HepG2 (cell line): Measurements from ENCODE around the gene RYR2. TPM values are rescaled to one million over a fixed set of nuclear protein-coding genes. Genes with fewer than 3 reads are reported as not detected.

Source experiments
- ATAC-seq: fragments of 200-7000 bp; cut with Tn5 transposase; 3 replicates; pipeline ENCODE4 v1.9.1; 2020; ENCODE audit warnings: mild to moderate bottlenecking, moderate library complexity
- BruUV-seq: library from RNA; stranded (reverse); fragments of 400-500 nt; replicated peaks from 2 replicates; lab custom pipeline; 2021; lab: Mats Ljungman, UMichigan
- CTCF ChIA-PET: fragments of 300-600 bp; formaldehyde crosslinking; extraction: SDS; loops from one replicate; lab custom pipeline; 2021; ENCODE audit warnings: low total read pairs, inconsistent platforms, low intra/inter-chr PET ratio; lab: Yijun Ruan, JAX
- POLR2A ChIA-PET: fragments of 350-600 bp; sonication (Branson Sonifier 250); formaldehyde crosslinking; loops from one replicate; lab custom pipeline; 2020; ENCODE audit warnings: antibody characterized with exemption, inconsistent platforms; lab: Yijun Ruan, JAX
- DNase-seq: peaks from one replicate; pipeline ENCODE4 v3.0.0-alpha.2; 2015; ENCODE audit warnings: low spot score
- FAIRE-seq: peaks from 3 replicates; lab custom pipeline; 2011; peaks lifted over from hg19 to GRCh38; lab: Jason Lieb, UNC
- H2AFZ ChIP-seq: one replicate; pipeline ENCODE4 v1.6.1; 2011; ENCODE audit warnings: low read length, inconsistent platforms
- H3K27ac ChIP-seq: fragments of 300-600 bp; 3 replicates; pipeline ENCODE4 v1.8.0; 2011; ENCODE audit warnings: mixed run types, mild to moderate bottlenecking, mixed read lengths, low read length, inconsistent platforms; ENCODE audit not compliant: insufficient read depth; ENCODE audit errors: extremely low read length
- H3K27me3 ChIP-seq, 2 experiments: fragments of 200-600 bp in 1 of 2; 2 replicates in 1 of 2; 3 replicates in 1 of 2; pipeline versions ENCODE4 v1.6.0 to v1.8.0; 2011; ENCODE audit warnings: low read length in 2 of 2, mild to moderate bottlenecking in 2 of 2, moderate library complexity in 2 of 2, inconsistent platforms in 1 of 2; ENCODE audit not compliant: insufficient read depth in 2 of 2, control insufficient read depth in 1 of 2
- H3K36me3 ChIP-seq, 2 experiments: fragments of 200-600 bp in 1 of 2; replicated peaks in 1 of 2; 2 replicates in 1 of 2; 3 replicates in 1 of 2; pipeline versions ENCODE4 v1.5.1 to v1.8.0; 2011; ENCODE audit warnings: low read length in 2 of 2, inconsistent platforms in 1 of 2; ENCODE audit not compliant: insufficient read depth in 2 of 2, control insufficient read depth in 1 of 2
- H3K4me1 ChIP-seq: 2 replicates; pipeline ENCODE4 v1.5.1; 2012; ENCODE audit warnings: low read length, inconsistent platforms; ENCODE audit not compliant: insufficient read depth
- H3K4me2 ChIP-seq: 2 replicates; pipeline ENCODE4 v1.6.0; 2011; ENCODE audit warnings: low read depth, low read length, inconsistent platforms
- H3K4me3 ChIP-seq, 3 experiments: fragments of 200-600 bp in 1 of 3; sonication (generic), shearing (Covaris generic) in 1 of 3; replicated peaks in 1 of 3; 2 replicates each; pipeline ENCODE4 v1.5.1; 2011 to 2016; ENCODE audit warnings: low read length in 3 of 3, inconsistent platforms in 2 of 3, low read depth in 2 of 3, mild to moderate bottlenecking in 2 of 3, control low read depth in 1 of 3, mixed read lengths in 1 of 3; ENCODE audit not compliant: insufficient read depth in 1 of 3
- H3K79me2 ChIP-seq: one replicate; pipeline ENCODE4 v1.6.1; 2011; ENCODE audit warnings: low read length, inconsistent platforms; ENCODE audit not compliant: insufficient read depth
- H3K9ac ChIP-seq: 2 replicates; pipeline ENCODE4 v1.6.0; 2011; ENCODE audit warnings: mild to moderate bottlenecking, low read depth, low read length, inconsistent platforms; ENCODE audit not compliant: insufficient read depth
- H3K9me3 ChIP-seq: 2 replicates; pipeline ENCODE4 v1.5.1; 2012; ENCODE audit warnings: mild to moderate bottlenecking, low read length
- H4K20me1 ChIP-seq: 2 replicates; pipeline ENCODE4 v1.6.0; 2011; ENCODE audit warnings: inconsistent platforms, mild to moderate bottlenecking, low read length, moderate library complexity; ENCODE audit not compliant: insufficient read depth
- AHR ChIP-seq: IDR thresholded peaks from 2 replicates; pipeline ENCODE4 v1.6.1; 2018; ENCODE audit warnings: missing genetic modification reagents, missing compliant biosample characterization
- GABPB1 ChIP-seq: IDR thresholded peaks from 2 replicates; pipeline ENCODE4 v1.6.1; 2016; ENCODE audit warnings: mild to moderate bottlenecking, missing genetic modification reagents, moderate library complexity, missing compliant biosample characterization
- MAFG ChIP-seq: sonication (generic); formaldehyde crosslinking; IDR thresholded peaks from 2 replicates; pipeline ENCODE4 v1.5.1; 2020; ENCODE audit warnings: mild to moderate bottlenecking, missing genetic modification reagents
- NCOA1 ChIP-seq: sonication (generic); formaldehyde crosslinking; IDR thresholded peaks from 2 replicates; pipeline ENCODE4 v1.9.0; 2021; ENCODE audit warnings: missing genetic modification reagents
- RAD21 ChIP-seq: fragments of 450-650 bp; formaldehyde crosslinking; IDR thresholded peaks from 2 replicates; pipeline ENCODE4 v1.5.0; 2020; ENCODE audit warnings: mild to moderate bottlenecking
- RARG ChIP-seq: sonication (generic); formaldehyde crosslinking; IDR thresholded peaks from 2 replicates; pipeline ENCODE4 v1.4.0; 2020; ENCODE audit warnings: low read depth, mild to moderate bottlenecking, missing genetic modification reagents
- SOX5 ChIP-seq: IDR thresholded peaks from 2 replicates; pipeline ENCODE4 v1.6.1; 2016; ENCODE audit warnings: borderline replicate concordance
- ZBTB21 ChIP-seq: sonication (generic); formaldehyde crosslinking; IDR thresholded peaks from 2 replicates; pipeline ENCODE4 v1.4.0; 2020; ENCODE audit warnings: missing genetic modification reagents
- ZBTB7A ChIP-seq: sonication (generic); formaldehyde crosslinking; IDR thresholded peaks from 2 replicates; pipeline ENCODE4 v1.8.0; 2022; ENCODE audit warnings: mild to moderate bottlenecking, missing genetic modification reagents
- ZC3H4 ChIP-seq: sonication (generic); formaldehyde crosslinking; IDR thresholded peaks from 2 replicates; pipeline ENCODE4 v1.4.0; 2020; ENCODE audit warnings: missing genetic modification reagents, borderline replicate concordance
- ZFP90 ChIP-seq: sonication (generic); formaldehyde crosslinking; IDR thresholded peaks from 2 replicates; pipeline ENCODE4 v1.8.0; 2022; ENCODE audit warnings: missing genetic modification reagents, mild to moderate bottlenecking, inconsistent platforms, borderline replicate concordance
- ZNF180 ChIP-seq: sonication (generic); formaldehyde crosslinking; IDR thresholded peaks from 2 replicates; pipeline ENCODE4 v1.4.0; 2020; ENCODE audit warnings: low read depth, missing genetic modification reagents, borderline replicate concordance
- ZNF557 ChIP-seq: sonication (generic); formaldehyde crosslinking; IDR thresholded peaks from 2 replicates; pipeline ENCODE4 v1.4.0; 2020; ENCODE audit warnings: missing genetic modification reagents
- ZNF558 ChIP-seq: sonication (generic); formaldehyde crosslinking; IDR thresholded peaks from 2 replicates; pipeline ENCODE4 v1.9.0; 2022; ENCODE audit warnings: mild to moderate bottlenecking, missing genetic modification reagents, borderline replicate concordance
- ZNF766 ChIP-seq: sonication (generic); formaldehyde crosslinking; IDR thresholded peaks from 2 replicates; pipeline ENCODE4 v1.5.0; 2020; ENCODE audit warnings: missing genetic modification reagents, borderline replicate concordance
- WGBS: methylation state at CpG from one replicate; pipeline ENCODE4 v1.1.6; 2017; ENCODE audit warnings: low lambda C conversion rate; 5-methylcytosine and 5-hydroxymethylcytosine counted together
- in situ Hi-C: cut with HindIII; loops from 2 replicates; pipeline ENCODE4 v1.10.0; 2017; ENCODE audit warnings: low pct_unique_long_range_greater_than_20kb; ENCODE audit not compliant: extremely low pct_ligation_motif_present
- intact Hi-C: fragments of 100-400 bp; cut with micrococcal nuclease; formaldehyde crosslinking; loops from one replicate; pipeline ENCODE4 v1.10.0; 2022; ENCODE audit not compliant: unreplicated experiment
- polyA plus RNA-seq, 8 experiments: library from polyadenylated mRNA; depleted of rRNA in 3 of 8; stranded (reverse) in 7 of 8; unstranded in 1 of 8; fragments of >200 nt; fragmentation: Illumina TruSeq in 4 of 8; extraction: Trizol in 4 of 8; gene quantifications; 2 replicates each; pipeline versions ENCODE4 v1.2.1 to v1.2.3, GENCODE V29; 2011 to 2016; ENCODE audit warnings: low read depth in 4 of 8, missing spikeins in 1 of 8, mixed read lengths in 1 of 8; ENCODE audit not compliant: insufficient read depth in 1 of 8
- total RNA-seq, 5 experiments: library from RNA; depleted of rRNA; stranded (reverse); fragments of >200 nt; fragmentation: Illumina TruSeq; extraction: Trizol; gene quantifications; 2 replicates each; pipeline ENCODE4 v1.2.3, GENCODE V29; 2016; ENCODE audit warnings: low read depth in 1 of 5
- TF ChIP-seq, protein P1 (sequence below): sonication (generic); formaldehyde crosslinking; IDR thresholded peaks from 2 replicates; pipeline ENCODE4 v1.5.0; 2020; ENCODE audit warnings: mild to moderate bottlenecking, missing genetic modification reagents, moderate library complexity
- TF ChIP-seq, protein P2 (sequence below): sonication (generic); formaldehyde crosslinking; IDR thresholded peaks from 2 replicates; pipeline ENCODE4 v1.8.1; 2023; ENCODE audit warnings: missing genetic modification reagents, mild to moderate bottlenecking, borderline replicate concordance
- TF ChIP-seq, protein P3 (sequence below): sonication (generic); formaldehyde crosslinking; IDR thresholded peaks from 2 replicates; pipeline ENCODE4 v1.4.0; 2020; ENCODE audit warnings: missing genetic modification reagents, borderline replicate concordance
- TF ChIP-seq, protein P4 (sequence below): sonication (generic); formaldehyde crosslinking; IDR thresholded peaks from 2 replicates; pipeline ENCODE4 v1.8.0; 2023; ENCODE audit warnings: mild to moderate bottlenecking, missing genetic modification reagents

The RYR2 gene
- total and polyA plus RNA-seq, 2 of the 13 experiments (the other 11 are each of a cell fraction or from before 2014, with no cell fraction given) = not detected

DNA sequence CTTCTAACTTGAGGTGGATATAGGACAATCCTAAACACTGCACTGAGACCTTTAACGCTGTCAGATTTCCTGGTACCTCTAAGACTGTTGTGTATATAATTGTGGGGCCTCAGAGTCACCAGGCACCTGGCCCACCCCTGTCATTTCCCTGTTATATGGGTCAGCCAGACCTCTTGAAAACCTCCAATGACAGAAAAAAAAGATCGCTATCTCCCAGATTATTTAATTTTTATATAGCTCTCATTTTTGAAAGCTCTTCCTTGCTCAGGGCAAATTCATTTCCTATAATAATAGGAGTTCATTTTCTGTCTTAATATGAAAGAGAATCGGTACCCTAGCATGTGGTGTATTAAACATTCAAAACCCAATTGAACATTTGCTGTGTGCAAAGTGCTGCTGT is 792.1 kb downstream of the RYR2 start:
- Histone ChIP-seq H3K4me1 (no peaks in the 10 kb centered on the region), H3K9me3 (no peaks in the 10 kb centered on the region; the same call in none of the 2 replicates), H3K27me3 (no peaks in the 10 kb centered on the region), H3K4me3 (no peak overlapping the region), H2AFZ (no peak overlapping the region), H3K4me2 (no peak overlapping the region), H3K27ac (no peak overlapping the region), H4K20me1 (no peaks in the 10 kb centered on the region), H3K36me3 (no peaks in the 10 kb centered on the region), H3K9ac (no peak overlapping the region), H3K79me2 (no peaks in the 10 kb centered on the region)
- in situ Hi-C loops = no loop called here
- WGBS = 20% methylated on average over 3 of the region's 3 CpGs
- POLR2A ChIA-PET = no interaction called here
- ATAC-seq (no peak), FAIRE-seq (no peak)
- no TSS peak for BruUV-seq
- TF ChIP-seq, protein P1, sequence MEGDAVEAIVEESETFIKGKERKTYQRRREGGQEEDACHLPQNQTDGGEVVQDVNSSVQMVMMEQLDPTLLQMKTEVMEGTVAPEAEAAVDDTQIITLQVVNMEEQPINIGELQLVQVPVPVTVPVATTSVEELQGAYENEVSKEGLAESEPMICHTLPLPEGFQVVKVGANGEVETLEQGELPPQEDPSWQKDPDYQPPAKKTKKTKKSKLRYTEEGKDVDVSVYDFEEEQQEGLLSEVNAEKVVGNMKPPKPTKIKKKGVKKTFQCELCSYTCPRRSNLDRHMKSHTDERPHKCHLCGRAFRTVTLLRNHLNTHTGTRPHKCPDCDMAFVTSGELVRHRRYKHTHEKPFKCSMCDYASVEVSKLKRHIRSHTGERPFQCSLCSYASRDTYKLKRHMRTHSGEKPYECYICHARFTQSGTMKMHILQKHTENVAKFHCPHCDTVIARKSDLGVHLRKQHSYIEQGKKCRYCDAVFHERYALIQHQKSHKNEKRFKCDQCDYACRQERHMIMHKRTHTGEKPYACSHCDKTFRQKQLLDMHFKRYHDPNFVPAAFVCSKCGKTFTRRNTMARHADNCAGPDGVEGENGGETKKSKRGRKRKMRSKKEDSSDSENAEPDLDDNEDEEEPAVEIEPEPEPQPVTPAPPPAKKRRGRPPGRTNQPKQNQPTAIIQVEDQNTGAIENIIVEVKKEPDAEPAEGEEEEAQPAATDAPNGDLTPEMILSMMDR (CRISPR knock-in tag) = no peak
- no peak for TF ChIP-seq ZNF766 (CRISPR knock-in tag)
- TF ChIP-seq RARG (CRISPR knock-in tag) = no peak
- no peak for TF ChIP-seq AHR (CRISPR knock-in tag)
- no peak for TF ChIP-seq ZFP90 (CRISPR knock-in tag)
- TF ChIP-seq, protein P2, sequence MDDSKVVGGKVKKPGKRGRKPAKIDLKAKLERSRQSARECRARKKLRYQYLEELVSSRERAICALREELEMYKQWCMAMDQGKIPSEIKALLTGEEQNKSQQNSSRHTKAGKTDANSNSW (CRISPR knock-in tag) = no peak
- no peak for TF ChIP-seq RAD21 (CRISPR knock-in tag)
- no peak for TF ChIP-seq MAFG (CRISPR knock-in tag)
- TF ChIP-seq ZNF558 (CRISPR knock-in tag) = no peak
- TF ChIP-seq ZBTB7A (CRISPR knock-in tag) = no peak
- TF ChIP-seq, protein P3, sequence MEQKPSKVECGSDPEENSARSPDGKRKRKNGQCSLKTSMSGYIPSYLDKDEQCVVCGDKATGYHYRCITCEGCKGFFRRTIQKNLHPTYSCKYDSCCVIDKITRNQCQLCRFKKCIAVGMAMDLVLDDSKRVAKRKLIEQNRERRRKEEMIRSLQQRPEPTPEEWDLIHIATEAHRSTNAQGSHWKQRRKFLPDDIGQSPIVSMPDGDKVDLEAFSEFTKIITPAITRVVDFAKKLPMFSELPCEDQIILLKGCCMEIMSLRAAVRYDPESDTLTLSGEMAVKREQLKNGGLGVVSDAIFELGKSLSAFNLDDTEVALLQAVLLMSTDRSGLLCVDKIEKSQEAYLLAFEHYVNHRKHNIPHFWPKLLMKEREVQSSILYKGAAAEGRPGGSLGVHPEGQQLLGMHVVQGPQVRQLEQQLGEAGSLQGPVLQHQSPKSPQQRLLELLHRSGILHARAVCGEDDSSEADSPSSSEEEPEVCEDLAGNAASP (CRISPR knock-in tag) = no peak
- TF ChIP-seq ZC3H4 (CRISPR knock-in tag) = no peak
- TF ChIP-seq ZNF180 (CRISPR knock-in tag) = no peak
- TF ChIP-seq NCOA1 (CRISPR knock-in tag) = no peak
- TF ChIP-seq, protein P4, sequence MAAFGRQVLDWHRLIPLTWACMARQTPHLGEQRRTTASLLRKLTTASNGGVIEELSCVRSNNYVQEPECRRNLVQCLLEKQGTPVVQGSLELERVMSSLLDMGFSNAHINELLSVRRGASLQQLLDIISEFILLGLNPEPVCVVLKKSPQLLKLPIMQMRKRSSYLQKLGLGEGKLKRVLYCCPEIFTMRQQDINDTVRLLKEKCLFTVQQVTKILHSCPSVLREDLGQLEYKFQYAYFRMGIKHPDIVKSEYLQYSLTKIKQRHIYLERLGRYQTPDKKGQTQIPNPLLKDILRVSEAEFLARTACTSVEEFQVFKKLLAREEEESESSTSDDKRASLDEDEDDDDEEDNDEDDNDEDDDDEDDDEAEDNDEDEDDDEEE = no peak
- TF ChIP-seq ZBTB21 (CRISPR knock-in tag) = no peak
- TF ChIP-seq SOX5 = no peak
- TF ChIP-seq ZNF557 = no peak
- no peak for TF ChIP-seq GABPB1 (CRISPR knock-in tag)
- TF ChIP-seq, all 625 proteins: peak for 0
- intact Hi-C loops = no loop called here
- no peak for DNase-seq
- CTCF ChIA-PET = no interaction called here
